ENCODE measurements around the gene MINPP1. TPM values are rescaled to one million over a fixed set of nuclear protein-coding genes. Genes with fewer than 3 reads are reported as not detected.

MINPP1 gene
- total RNA-seq, 1 experiment from 2014 or later, result 22.1 TPM

DNA sequence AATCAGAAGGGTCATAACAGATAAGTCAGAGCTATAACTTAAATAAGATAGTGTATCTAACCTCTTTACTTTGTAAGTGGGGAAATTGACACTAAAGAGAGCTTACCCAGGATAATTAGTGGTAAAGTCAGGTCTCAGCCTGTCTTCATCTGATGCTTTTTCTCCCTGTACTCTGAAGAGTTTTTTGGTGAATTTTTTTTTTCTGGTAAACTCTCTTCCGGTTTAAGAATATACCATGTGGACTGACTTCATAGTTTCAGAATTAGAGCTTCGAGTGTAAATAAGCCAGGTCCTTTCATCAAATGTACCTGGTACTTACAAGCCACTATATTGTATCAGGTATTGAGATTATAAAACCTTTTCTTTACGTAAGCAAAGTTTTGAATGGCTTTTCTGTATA lies 6.8 kb downstream of the MINPP1 start (continued):
- no peak for TF ChIP-seq FOSL1 (IDR thresholded peaks at IDR 0.05; ENCODE audit: low read depth)
- TF ChIP-seq, protein P1, sequence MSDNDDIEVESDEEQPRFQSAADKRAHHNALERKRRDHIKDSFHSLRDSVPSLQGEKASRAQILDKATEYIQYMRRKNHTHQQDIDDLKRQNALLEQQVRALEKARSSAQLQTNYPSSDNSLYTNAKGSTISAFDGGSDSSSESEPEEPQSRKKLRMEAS (IDR thresholded peaks at IDR 0.05), result no peak
- no peak for TF ChIP-seq POLR2A (IDR thresholded peaks at IDR 0.05; ENCODE audit: borderline replicate concordance, extremely low read depth, insufficient read depth, insufficient read length)
- no peak for TF ChIP-seq SRF (IDR thresholded peaks at IDR 0.05; ENCODE audit: low read depth)
- TF ChIP-seq ZFX (IDR thresholded peaks at IDR 0.05), result no peak

DNA sequence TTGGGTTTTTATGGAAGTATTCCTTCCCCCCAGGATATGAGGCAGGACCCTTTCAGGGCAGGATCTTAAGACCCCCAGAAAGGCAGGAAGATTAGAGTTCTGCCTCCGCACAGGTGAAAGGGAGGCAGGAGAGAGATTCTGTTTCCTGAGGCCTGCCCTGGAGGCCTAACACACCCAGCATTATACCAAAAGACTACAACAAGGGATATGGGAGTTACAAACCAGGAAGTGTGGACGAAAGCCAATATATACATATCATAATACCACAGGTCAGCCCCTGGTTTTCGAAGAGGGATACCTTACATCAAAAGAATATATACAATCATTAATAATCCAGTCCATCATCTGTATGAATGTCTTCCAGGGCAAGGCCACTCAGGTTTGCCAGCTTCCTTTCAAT lies 14.2 kb downstream of the MINPP1 start:
- H3K27ac ChIP-seq (ENCODE audit: low read depth, low read length), result no peak overlapping the region
- no peak for DNase-seq (ENCODE audit: low read depth, low spot score)
- no peak overlapping the region for H3K4me2 ChIP-seq (ENCODE audit: low read length)
- TF ChIP-seq, protein P2, sequence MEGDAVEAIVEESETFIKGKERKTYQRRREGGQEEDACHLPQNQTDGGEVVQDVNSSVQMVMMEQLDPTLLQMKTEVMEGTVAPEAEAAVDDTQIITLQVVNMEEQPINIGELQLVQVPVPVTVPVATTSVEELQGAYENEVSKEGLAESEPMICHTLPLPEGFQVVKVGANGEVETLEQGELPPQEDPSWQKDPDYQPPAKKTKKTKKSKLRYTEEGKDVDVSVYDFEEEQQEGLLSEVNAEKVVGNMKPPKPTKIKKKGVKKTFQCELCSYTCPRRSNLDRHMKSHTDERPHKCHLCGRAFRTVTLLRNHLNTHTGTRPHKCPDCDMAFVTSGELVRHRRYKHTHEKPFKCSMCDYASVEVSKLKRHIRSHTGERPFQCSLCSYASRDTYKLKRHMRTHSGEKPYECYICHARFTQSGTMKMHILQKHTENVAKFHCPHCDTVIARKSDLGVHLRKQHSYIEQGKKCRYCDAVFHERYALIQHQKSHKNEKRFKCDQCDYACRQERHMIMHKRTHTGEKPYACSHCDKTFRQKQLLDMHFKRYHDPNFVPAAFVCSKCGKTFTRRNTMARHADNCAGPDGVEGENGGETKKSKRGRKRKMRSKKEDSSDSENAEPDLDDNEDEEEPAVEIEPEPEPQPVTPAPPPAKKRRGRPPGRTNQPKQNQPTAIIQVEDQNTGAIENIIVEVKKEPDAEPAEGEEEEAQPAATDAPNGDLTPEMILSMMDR (IDR thresholded peaks at IDR 0.05 in 2 of 3, conservative IDR thresholded peaks at IDR 0.05 in 1 of 3; ENCODE audit: borderline replicate concordance in 1 of 3, insufficient read depth in 1 of 3, low read depth in 2 of 3, low read length in 2 of 3), result no peak
- TF ChIP-seq CBX3 (IDR thresholded peaks at IDR 0.05; ENCODE audit: low read depth) (no peak), ZFX (IDR thresholded peaks at IDR 0.05) (no peak), SRF (IDR thresholded peaks at IDR 0.05; ENCODE audit: low read depth) (no peak), EZH2phosphoT487 (IDR thresholded peaks at IDR 0.05; ENCODE audit: borderline replicate concordance) (no peak)
- no peaks in the 10 kb centered on the region for H3K27me3 ChIP-seq (ENCODE audit: insufficient read depth, low read length)
- no peaks in the 10 kb centered on the region for H3K4me1 ChIP-seq (ENCODE audit: control insufficient read depth in 1 of 2, insufficient read depth in 2 of 2, low read length in 2 of 2)
- H3K9ac ChIP-seq (ENCODE audit: low read length), result no peak overlapping the region
- no peak for ATAC-seq
- BruUV-seq (replicated peaks), result no TSS peak
- no peaks in the 10 kb centered on the region for H4K20me1 ChIP-seq (ENCODE audit: insufficient read depth)
- H3K79me2 ChIP-seq (ENCODE audit: insufficient read depth, low read length), result no peaks in the 10 kb centered on the region
- H3K36me3 ChIP-seq (ENCODE audit: control insufficient read depth in 1 of 2, insufficient read depth in 2 of 2, low read length in 2 of 2), result peaks cover 5 to 17% of the 10 kb centered on the region in 2 experiments; a peak in 3 of 4 replicates
- POLR2A ChIA-PET, result no interaction called here
- H3K4me3 ChIP-seq (replicated peaks in 1 of 2; ENCODE audit: low read depth in 1 of 2, low read length in 2 of 2), result no peak overlapping the region
- RAD21 ChIA-PET (ENCODE audit: low non-redundant PET in 1 of 2, low total read pairs in 2 of 2, uncharacterized antibody in 2 of 2, unreplicated experiment in 2 of 2), result no interaction called here
- no peaks in the 10 kb centered on the region for H3K9me3 ChIP-seq (ENCODE audit: control insufficient read depth in 1 of 2, insufficient read depth in 1 of 2, low read depth in 1 of 2, low read length in 2 of 2)
- H3K9me2 ChIP-seq (ENCODE audit: insufficient read depth), result no peaks in the 10 kb centered on the region
- intact Hi-C loops (cut with micrococcal nuclease), result no loop called here
- H2AFZ ChIP-seq (ENCODE audit: low read depth, low read length, poor library complexity, severe bottlenecking), result no peak overlapping the region
- CTCF ChIA-PET, result no interaction called here
